HG02943 (cell line): Measurements from ENCODE around the gene MEGF11.
"Not testable (repeated sequence)": the region's sequence is repeated elsewhere in the genome, so short reads cannot be mapped to it uniquely, and the experiment has no call there.

Experiments used
- ATAC-seq: cut with Tn5 transposase; IDR thresholded peaks from one replicate; pipeline ENCODE4 v1.9.1; 2021; ENCODE audit warnings: mild to moderate bottlenecking, low read depth, moderate library complexity; ENCODE audit not compliant: unreplicated experiment

MEGF11 gene

DNA sequence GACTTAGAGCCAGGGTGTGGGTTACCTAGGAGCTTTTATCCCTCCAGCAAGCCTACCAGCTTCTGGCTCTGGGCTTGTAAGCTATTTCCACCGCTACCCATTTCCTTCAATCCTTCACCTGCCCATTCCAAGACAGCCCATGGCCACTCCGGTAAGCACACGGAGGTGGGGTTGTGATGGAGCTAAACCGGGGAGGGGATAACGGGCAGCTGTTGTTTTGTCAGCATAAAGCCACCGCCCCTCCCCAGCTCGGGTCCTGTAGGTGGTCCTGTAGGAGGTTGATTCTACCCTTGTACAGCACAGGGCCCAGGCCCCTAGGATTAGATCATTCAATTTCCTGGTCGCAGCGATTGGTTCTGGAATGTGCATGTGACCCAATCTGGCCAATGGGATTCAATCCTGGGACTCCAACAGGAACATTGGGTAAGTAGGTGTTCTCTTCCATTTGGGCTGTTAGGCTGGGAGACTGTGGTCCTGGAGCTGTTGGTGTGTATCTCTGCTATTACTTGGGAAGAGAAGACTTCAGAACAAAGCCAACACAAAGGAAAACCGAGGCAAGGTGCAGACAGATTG lies 233.6 kb downstream of the MEGF11 start:
- ATAC-seq: no peak

DNA sequence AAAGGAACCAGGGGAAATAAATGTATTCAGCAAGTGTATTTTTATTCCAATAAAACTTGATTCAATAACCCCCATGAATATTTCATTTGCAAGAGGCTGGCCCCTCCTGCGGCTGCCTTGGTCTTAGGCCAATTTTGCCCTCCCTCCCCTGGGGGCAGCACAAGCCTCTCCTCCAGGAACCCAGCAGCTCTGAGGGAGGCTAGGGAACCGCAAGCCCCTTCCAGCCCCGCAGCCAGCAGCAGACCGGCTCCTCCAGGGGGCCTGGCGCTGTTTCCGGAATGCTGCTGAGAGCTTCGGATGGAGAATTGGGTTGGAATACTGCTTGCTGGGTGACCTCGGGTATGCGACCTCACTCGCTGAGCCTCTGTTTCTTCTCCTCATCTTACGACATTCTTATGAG lies 234.2 kb downstream of the MEGF11 start:
- ATAC-seq: no peak

DNA sequence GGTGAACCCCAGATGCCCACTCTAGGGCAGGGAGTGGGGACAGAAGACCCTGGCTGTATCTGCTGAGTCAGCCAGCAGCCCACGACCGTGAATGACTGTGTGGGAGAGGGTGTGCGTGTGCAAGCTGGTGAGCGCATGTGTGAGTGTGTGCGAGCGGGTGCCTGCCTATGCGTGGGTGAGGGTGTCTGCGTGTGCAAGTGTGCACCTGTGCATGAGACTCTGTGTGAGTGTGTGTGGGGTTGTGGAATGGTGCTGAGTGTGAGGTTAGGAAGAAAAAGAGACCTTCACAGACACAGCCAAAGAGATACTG lies 235.1 kb downstream of the MEGF11 start:
- no peak for ATAC-seq

DNA sequence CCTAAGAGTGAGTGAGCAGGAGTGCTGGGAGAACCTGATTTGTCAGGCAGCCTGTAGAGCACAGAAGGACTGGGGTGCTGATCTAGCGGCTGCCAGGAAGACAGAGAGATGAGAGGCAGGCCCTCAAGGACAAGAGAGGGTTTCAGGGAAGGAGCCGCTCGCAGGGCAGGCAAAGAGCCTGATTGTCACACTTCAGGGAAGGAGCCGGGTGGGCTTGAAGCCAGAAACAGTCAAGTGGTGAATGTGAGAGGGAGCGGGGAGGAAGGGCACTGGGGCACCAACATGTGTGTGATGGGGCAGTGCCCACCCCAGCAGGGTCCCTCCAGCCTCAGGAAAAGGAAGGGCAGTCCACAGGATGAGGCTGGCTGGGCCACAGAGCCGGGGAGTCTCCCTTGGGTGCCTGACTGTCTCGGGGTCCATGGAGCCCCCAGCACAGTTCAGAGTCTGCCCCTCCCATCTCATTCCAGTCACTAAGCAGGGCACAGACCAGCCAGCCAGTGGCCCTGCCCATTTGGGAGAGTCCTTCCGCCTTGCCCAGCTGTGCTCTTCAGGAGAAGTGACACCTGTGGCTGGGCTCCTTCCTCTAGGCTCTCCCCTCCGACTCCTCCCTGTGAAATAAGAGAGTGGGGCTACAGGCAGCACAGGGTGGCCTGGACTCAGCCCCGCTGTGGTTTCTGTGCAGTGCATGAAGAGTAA lies 235.6 kb downstream of the MEGF11 start:
- no peak for ATAC-seq

DNA sequence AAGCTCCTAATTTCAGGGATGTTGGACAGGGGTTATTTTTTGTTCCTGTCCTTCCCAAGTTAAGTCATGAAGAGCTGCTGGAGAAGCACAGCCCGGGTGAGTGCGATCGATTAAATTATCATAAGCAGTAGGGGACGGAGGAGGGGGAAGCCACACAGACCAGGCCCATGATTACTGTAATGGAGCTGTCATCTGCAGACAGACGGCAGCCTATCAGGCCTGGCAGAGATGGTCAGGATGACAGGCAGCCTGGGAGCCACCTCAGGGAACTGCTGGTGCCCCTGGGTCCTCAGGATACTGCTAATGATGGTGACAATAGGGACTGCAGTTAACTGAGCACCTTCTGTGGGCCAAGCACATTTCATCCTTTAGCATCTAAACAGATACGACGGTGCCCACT lies 236.6 kb downstream of the MEGF11 start:
- no peak for ATAC-seq

DNA sequence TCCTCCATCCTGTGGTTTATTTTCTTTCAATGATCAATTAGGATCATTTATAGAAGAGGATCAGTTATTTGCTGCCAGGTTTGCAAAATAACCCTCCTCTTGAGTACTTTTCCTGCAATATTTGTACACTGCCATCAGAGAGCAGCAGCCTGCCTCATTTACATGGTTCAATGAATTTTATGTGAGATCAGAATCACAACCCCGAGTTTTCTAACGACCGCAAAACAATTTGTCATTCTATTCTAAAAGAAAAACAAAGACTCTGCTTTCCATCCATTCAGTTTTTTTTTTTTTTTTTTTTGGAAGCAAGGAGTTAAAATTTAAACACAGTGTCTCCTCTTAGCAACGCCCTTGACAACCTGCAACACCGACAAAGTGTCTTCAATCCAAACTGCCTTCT lies 237.4 kb downstream of the MEGF11 start:
- no peak for ATAC-seq

DNA sequence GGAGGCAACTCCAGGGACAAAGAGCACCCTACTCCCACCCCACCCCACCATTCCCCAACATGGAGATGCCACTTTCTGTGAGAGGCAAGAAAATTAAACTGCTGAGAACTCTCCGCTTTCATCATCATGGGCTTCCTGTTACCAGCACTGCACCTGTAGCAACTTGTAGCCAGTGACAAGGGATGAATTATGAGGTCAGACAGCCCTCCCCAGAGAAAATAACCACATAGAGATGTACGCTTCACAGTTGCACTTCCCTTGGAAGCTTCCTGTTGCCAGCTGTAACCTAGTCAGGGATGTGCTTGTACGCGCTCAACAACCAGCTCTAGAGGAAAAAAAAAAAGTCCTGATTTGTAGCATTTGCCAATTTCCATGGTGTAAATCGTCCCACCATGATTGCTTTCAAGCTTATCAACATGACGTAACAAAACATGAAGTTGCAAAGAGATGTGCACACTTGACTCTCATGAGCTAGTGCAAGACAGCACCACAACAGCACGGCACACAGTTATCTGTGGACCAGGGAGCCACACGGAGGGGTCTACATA lies 238.8 kb downstream of the MEGF11 start:
- no peak for ATAC-seq

DNA sequence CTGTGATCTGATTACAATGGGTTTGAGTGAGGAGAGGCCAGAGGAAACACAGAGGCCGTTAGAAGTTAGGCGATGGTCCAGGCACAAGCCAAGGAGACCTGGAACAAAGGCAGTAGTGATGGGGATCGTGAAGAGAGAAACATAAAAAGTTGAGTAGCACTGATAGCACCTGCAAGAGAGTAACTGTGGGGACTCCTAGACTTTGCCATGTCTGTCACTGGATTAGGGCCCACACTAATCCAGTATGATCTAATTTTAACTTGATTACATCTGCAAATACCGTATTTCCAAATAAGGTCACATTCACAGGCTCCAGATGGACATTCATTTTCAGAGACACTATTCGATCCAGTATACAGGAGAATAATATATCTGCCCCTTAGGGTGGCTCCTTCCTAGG lies 239.5 kb downstream of the MEGF11 start:
- no peak for ATAC-seq

DNA sequence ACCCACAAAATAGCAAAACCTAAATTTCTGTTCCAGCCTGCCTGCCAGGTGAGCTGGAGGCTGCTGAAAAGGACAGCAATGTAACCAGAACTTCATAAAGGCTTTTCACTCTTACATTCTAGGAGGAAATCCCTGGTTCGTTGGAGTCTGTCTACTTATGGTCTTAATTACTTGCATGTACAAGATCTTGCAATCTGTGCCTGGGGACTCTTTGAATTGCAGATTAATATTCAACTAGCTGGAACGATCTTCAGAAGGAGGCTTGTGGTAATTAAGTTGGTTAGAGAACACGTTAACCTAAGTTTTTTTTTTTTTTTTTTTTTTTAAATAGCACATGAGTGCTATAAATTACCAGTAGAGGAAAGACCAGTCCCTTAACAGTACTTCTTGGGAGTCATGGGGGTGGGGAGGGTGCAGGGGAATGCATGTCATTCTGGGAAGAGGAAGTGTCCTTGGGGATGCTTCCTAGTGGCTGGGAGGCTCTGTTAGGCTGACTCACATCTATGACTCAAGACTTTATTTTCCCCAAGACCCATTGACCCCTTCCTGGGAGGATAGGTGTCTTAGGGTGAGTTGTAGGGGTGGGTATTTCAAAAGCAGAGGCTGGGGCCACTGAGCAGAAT lies 244.5 kb downstream of the MEGF11 start:
- no peak for ATAC-seq

DNA sequence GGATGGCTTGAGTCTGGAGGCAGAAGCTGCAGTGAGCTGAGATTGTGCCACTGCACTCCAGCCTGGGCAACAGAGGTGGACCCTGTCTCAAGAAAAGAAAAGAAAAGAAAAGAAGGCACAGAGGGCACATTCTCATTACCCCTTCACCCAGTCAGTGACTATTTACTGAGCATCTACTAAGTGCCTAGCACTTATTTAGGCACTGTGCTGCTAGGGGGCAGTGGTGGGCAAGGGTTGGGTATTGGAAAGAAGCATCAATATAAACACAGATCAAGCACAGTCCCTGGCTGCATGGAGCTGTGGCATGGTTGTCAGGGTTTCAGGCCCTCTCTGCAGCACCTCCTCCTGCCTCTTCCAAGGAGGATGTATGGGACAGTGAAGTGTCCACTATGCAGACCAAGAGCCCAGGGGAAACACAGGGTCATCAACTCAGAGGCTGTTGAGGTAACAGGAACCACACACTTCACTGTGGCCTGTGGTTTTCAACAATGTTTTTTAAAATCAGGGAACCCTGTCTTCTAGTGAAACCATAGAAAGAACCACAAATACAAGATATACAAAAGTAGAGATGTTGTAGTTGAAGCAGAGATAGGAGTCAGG lies 245.8 kb downstream of the MEGF11 start:
- ATAC-seq: no peak

DNA sequence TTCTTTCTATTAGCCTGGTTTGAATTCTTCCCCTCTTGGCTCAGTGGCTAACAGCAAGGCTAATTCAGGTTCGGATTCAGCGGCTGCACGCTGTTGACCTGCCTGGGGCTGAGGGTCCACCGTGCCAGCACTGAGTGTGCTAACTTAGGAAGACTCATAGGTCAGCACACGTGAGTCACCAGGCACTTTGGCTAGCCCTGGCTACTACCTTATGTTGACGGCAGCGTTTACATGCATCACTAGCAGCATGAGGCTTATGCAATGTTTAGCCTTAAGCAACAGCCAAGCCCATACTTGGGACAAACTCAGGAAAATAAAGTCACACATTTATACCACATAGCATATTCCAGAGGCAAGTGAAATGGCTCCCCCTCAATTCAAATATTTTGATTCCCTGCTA lies 246.6 kb downstream of the MEGF11 start:
- no peak for ATAC-seq

DNA sequence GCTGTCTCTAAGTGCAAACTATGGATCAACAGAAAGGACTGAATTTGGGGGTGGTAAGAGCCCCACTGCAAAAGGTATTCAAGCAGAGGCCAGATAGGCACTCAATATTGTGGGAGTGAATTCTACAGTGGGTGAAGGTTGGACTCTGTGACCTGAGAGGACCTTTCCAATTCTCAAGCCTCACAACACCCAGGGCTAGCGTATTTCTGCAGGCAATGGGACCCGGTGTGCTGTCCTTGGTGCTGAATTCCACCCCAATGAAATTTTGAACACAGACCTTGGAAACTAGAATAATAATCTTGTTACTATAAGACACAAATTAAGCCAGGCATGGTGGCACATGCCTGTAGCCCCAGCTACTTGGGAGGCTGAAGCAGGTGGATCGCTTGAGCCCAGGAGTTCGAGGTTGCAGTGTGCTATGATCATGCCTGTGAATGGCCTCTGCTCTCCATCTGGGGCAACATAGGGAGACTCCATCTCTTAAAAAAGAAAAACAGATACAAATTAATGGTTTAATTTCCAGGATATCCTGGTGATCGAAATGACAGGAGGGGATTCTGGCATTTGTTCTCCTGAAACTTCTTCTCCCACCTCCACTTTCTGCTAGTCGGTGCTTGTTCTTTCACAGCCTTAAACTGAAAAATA lies 248.8 kb downstream of the MEGF11 start:
- no peak for ATAC-seq

DNA sequence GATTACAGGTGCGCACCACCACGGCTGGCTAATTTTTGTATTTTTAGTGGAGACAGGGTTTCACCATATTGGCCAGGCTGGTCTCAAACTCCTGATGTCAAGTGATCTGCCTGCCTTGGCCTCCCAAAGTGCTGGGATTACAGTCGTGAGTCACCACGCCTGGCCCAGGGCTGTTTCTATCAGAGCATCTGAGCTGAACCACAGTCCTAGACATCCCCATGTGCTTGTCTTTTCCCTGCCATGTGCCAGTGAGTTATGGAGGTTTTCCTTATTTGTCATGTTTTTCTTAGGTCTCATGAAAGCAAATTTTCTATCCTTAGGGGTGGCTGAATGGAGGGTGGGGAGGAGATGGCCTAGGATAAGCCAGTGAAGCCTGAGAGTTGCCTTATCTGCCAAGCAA lies 250.4 kb downstream of the MEGF11 start:
- not testable (repeated sequence) for ATAC-seq

DNA sequence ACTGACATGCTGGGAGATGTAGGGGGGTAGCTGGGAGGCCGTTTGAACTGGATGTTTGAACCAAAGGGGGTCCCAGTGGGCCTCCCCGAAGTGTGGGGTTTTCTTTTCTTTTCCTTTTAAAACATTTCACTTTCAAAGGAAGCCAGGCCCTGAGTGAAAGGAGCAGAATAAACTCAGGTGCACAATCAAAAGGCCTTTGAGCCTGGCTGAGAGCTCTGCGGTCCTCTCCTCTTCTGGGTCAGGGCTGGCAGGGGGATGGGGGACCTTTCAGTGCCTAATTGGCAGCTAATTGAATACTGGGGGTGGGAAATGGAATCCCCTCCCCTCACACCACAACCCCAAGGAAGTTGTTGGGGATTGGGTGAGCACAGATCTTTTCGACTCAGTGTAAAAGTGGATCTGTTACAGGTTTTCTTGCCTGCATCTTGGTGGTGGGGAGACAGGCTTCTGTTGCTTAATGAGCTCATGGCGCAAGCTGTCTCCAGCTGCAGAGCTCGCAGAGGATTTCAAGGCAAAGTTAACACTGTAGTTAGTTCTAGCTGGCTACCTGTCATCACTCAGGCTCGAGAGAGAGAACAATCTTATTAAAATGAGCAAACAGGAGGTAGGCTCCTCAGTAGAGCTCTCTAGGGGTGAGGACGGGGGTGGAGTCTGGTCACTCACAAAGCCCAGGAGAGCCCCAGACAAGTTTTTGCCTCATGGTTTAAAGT lies 251.7 kb downstream of the MEGF11 start:
- ATAC-seq: no peak

DNA sequence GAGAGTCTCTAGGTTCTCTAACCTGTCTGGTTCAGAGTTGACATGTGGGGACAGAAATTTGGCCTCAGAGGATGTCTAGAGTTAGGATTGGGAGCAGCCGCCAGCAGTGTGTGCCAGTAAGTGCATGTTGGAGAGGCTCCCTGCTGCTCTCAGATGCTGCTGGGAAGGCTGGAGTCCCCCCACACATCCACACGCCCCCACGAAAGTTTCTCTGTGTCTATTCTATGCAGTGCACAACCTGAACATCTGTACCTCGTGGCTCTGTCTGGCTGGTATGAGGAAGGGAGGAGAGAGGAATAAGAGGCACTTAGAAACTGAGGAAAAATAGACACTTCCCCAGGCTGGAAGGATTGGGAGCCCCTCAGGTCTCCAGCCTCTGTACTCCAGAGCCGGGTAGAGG lies 252.5 kb downstream of the MEGF11 start:
- no peak for ATAC-seq

DNA sequence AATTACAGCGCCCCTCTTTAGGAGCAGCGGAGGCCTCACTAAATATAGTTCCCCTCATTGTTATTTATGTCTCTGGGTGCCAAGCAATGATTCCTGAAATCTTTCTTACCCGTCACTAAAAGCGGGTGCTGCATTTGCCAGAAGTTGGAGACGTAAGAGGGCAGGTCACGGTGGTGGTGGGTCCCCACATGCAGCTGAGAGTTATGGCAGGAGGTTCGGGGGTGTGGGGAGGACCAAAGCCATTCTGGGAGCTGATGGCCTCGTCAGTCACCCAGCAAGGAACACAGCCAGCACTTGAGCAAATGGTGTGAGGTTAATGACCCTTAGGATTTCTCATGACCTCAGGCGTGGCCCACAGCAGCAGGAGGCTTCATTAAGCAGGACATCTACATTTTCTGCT lies 255.1 kb downstream of the MEGF11 start:
- no peak for ATAC-seq

DNA sequence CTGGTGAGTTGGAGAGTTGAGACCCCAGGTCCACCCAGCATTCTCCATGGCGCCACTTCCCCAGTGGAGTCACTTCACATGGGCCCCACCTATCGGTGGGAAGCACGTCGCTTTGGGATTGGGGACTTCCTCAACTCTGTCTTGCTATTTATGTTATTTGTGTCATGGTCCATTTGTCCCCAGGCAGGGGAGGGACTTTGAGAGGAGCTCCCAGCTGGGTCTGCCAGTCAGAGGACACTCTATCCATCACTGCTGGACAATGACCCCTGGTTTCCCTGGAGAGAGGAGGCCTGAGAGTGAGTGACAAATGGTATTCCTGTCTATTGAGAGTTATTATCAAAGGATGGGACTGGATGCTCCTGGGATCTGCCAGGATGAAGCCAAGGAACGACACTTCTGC lies 256.6 kb downstream of the MEGF11 start:
- ATAC-seq: no peak

DNA sequence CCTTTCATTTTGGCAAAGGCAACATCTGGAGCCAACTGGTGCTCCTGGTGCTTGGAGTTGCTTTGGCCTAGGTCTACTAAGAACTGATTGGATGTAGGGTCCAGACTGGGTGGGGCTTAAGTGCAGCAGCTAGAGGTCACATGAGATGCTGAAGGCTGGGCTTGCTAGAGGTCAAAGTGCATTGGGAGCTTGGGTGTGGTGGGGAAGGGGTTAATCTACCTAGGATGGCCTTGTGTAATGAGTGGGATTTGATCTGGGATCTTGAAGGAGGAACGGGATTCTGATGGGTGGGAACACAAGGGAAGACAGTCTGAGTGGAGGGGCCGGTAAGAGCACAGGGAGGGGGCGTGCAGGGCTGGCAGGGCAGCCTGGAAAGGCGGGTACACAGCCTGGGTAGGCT lies 258.7 kb downstream of the MEGF11 start:
- no peak for ATAC-seq

DNA sequence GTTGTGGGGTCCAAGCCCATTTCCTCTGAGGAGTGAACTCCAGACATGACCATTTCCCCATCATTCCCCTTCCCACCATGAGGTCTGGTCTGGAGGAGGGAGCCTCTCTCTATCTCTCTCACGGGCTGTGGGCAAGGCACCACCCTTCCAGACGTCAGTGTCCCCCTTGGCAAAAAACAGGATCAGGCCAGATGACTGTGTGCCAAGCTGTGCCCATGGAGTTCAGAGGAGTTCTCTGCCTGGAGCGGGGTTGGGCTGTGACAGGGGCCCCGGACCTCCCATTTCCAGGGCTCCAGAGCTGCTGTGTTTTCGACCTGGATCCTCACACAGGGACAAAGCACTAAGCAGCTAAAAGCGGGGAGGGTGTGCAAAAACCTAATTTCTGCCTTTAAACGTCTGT lies 259.8 kb downstream of the MEGF11 start:
- no peak for ATAC-seq

DNA sequence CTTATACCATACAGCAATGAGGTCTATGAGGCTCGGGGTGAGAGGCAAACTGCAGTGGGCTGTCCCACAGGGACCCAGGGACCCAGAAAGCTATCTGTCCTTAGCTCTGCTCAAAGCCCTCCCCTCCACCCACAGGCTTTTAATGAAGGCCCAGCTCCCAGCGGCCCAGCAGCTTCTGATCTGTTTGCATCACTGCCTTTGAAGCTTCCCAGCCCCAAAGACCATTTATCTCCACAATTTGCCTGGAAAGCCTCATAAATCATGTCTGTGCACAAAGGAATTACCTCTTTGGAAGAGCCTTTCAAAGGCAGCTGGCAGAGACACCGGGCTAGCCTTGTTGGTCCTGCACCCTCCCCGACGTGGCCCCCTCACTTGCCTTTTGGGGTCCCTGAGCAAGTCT lies 260.3 kb downstream of the MEGF11 start:
- ATAC-seq: no peak
